Measurements from ENCODE around the gene RANBP1.

The RANBP1 gene

GRCh38 chr22:20156611-20157429 lies 40.9 kb downstream of the RANBP1 start:
- Histone ChIP-seq H4K20me1 (ENCODE audit: insufficient read depth, low read length, poor library complexity, severe bottlenecking) (no peaks in the 10 kb centered on the region), H3K9me3 (ENCODE audit: insufficient read depth, low read depth, low read length) (no peaks in the 10 kb centered on the region), H3K9me2 (replicated peaks; ENCODE audit: low read depth, low read length) (no peaks in the 10 kb centered on the region), H3K9ac (ENCODE audit: low read depth, low read length, poor library complexity, severe bottlenecking) (peak overlapping the region; percentile 96), H3K36me3 (ENCODE audit: insufficient read depth, low read length) (no peaks in the 10 kb centered on the region), H3K4me3 (ENCODE audit: low read length, poor library complexity, severe bottlenecking) (no peak overlapping the region), H3K4me2 (ENCODE audit: low read depth, low read length, poor library complexity, severe bottlenecking) (peak overlapping the region; percentile 92), H2AFZ (ENCODE audit: low read length) (no peak overlapping the region), H3K4me1 (ENCODE audit: insufficient read depth, low read length, poor library complexity, severe bottlenecking) (peaks cover 44% of the 10 kb centered on the region), H3K79me2 (ENCODE audit: insufficient read depth, low read length) (no peaks in the 10 kb centered on the region), H3F3A (ENCODE audit: low read depth) (peaks cover 6% of the 10 kb centered on the region), H3K27me3 (ENCODE audit: insufficient read depth, low read length, poor library complexity, severe bottlenecking) (no peaks in the 10 kb centered on the region)
- no peak for TF ChIP-seq EZH2phosphoT487 (IDR thresholded peaks at IDR 0.05; ENCODE audit: borderline replicate concordance)
- peak; percentile 97 for TF ChIP-seq CTCF (conservative IDR thresholded peaks at IDR 0.05; ENCODE audit: low read length)

- Histone ChIP-seq H3F3A (ENCODE audit: low read depth) (peaks cover 6% of the 10 kb centered on the region), H3K27me3 (ENCODE audit: insufficient read depth, low read length, poor library complexity, severe bottlenecking) (no peaks in the 10 kb centered on the region), H3K4me1 (ENCODE audit: insufficient read depth, low read length, poor library complexity, severe bottlenecking) (peaks cover 44% of the 10 kb centered on the region), H2AFZ (ENCODE audit: low read length) (no peak overlapping the region), H3K9ac (ENCODE audit: low read depth, low read length, poor library complexity, severe bottlenecking) (peak overlapping the region; percentile 96), H3K9me2 (replicated peaks; ENCODE audit: low read depth, low read length) (no peaks in the 10 kb centered on the region), H3K36me3 (ENCODE audit: insufficient read depth, low read length) (no peaks in the 10 kb centered on the region), H3K79me2 (ENCODE audit: insufficient read depth, low read length) (no peaks in the 10 kb centered on the region), H4K20me1 (ENCODE audit: insufficient read depth, low read length, poor library complexity, severe bottlenecking) (no peaks in the 10 kb centered on the region), H3K9me3 (ENCODE audit: insufficient read depth, low read depth, low read length) (no peaks in the 10 kb centered on the region), H3K4me3 (ENCODE audit: low read length, poor library complexity, severe bottlenecking) (peak overlapping the region; percentile 74), H3K4me2 (ENCODE audit: low read depth, low read length, poor library complexity, severe bottlenecking) (peak overlapping the region; percentile 92)
- TF ChIP-seq EZH2phosphoT487 (IDR thresholded peaks at IDR 0.05; ENCODE audit: borderline replicate concordance) = no peak
- TF ChIP-seq CTCF (conservative IDR thresholded peaks at IDR 0.05; ENCODE audit: low read length) = no peak
These were observed 41.7 kb downstream of the RANBP1 start for GRCh38 chr22:20157430-20158183.

GRCh38 chr22:20158391-20159036 lies 42.6 kb downstream of the RANBP1 start:
- H3K9me2 ChIP-seq (replicated peaks; ENCODE audit: low read depth, low read length) = no peaks in the 10 kb centered on the region

More at GRCh38 chr22:20158391-20159036, 42.6 kb downstream of the RANBP1 start:
- H2AFZ ChIP-seq (ENCODE audit: low read length) = no peak overlapping the region
- peaks cover 44% of the 10 kb centered on the region for H3K4me1 ChIP-seq (ENCODE audit: insufficient read depth, low read length, poor library complexity, severe bottlenecking)
- no peaks in the 10 kb centered on the region for H4K20me1 ChIP-seq (ENCODE audit: insufficient read depth, low read length, poor library complexity, severe bottlenecking)
- no peaks in the 10 kb centered on the region for H3K79me2 ChIP-seq (ENCODE audit: insufficient read depth, low read length)
- peak overlapping the region; percentile 92 for H3K4me2 ChIP-seq (ENCODE audit: low read depth, low read length, poor library complexity, severe bottlenecking)
- H3K9me3 ChIP-seq (ENCODE audit: insufficient read depth, low read depth, low read length) = no peaks in the 10 kb centered on the region
- H3K36me3 ChIP-seq (ENCODE audit: insufficient read depth, low read length) = no peaks in the 10 kb centered on the region
- TF ChIP-seq EZH2phosphoT487 (IDR thresholded peaks at IDR 0.05; ENCODE audit: borderline replicate concordance) (no peak), CTCF (conservative IDR thresholded peaks at IDR 0.05; ENCODE audit: low read length) (no peak)
- H3F3A ChIP-seq (ENCODE audit: low read depth) = peaks cover 6% of the 10 kb centered on the region
- peak overlapping the region; percentile 74 for H3K4me3 ChIP-seq (ENCODE audit: low read length, poor library complexity, severe bottlenecking)
- no peaks in the 10 kb centered on the region for H3K27me3 ChIP-seq (ENCODE audit: insufficient read depth, low read length, poor library complexity, severe bottlenecking)
- H3K9ac ChIP-seq (ENCODE audit: low read depth, low read length, poor library complexity, severe bottlenecking) = peak overlapping the region; percentile 96
